ENCODE results near the gene LYZL4.

- TF ChIP-seq IRF4 (IDR thresholded peaks at IDR 0.05; ENCODE audit: low read depth, low read length) (no peak), EGR1 (IDR thresholded peaks at IDR 0.05; ENCODE audit: borderline replicate concordance in 1 of 2, low read depth in 2 of 2, low read length in 2 of 2) (no peak), RCOR1 (conservative IDR thresholded peaks at IDR 0.05; ENCODE audit: low read depth, low read length) (no peak), ZNF274 (IDR thresholded peaks at IDR 0.05; ENCODE audit: insufficient read depth, insufficient read length) (no peak), NRF1 (conservative IDR thresholded peaks at IDR 0.05; ENCODE audit: low read depth, low read length) (no peak)
- TF ChIP-seq, protein P1, sequence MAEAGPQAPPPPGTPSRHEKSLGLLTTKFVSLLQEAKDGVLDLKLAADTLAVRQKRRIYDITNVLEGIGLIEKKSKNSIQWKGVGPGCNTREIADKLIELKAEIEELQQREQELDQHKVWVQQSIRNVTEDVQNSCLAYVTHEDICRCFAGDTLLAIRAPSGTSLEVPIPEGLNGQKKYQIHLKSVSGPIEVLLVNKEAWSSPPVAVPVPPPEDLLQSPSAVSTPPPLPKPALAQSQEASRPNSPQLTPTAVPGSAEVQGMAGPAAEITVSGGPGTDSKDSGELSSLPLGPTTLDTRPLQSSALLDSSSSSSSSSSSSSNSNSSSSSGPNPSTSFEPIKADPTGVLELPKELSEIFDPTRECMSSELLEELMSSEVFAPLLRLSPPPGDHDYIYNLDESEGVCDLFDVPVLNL (IDR thresholded peaks at IDR 0.05; ENCODE audit: low read depth, low read length), result no peak
- TF ChIP-seq, protein P2, sequence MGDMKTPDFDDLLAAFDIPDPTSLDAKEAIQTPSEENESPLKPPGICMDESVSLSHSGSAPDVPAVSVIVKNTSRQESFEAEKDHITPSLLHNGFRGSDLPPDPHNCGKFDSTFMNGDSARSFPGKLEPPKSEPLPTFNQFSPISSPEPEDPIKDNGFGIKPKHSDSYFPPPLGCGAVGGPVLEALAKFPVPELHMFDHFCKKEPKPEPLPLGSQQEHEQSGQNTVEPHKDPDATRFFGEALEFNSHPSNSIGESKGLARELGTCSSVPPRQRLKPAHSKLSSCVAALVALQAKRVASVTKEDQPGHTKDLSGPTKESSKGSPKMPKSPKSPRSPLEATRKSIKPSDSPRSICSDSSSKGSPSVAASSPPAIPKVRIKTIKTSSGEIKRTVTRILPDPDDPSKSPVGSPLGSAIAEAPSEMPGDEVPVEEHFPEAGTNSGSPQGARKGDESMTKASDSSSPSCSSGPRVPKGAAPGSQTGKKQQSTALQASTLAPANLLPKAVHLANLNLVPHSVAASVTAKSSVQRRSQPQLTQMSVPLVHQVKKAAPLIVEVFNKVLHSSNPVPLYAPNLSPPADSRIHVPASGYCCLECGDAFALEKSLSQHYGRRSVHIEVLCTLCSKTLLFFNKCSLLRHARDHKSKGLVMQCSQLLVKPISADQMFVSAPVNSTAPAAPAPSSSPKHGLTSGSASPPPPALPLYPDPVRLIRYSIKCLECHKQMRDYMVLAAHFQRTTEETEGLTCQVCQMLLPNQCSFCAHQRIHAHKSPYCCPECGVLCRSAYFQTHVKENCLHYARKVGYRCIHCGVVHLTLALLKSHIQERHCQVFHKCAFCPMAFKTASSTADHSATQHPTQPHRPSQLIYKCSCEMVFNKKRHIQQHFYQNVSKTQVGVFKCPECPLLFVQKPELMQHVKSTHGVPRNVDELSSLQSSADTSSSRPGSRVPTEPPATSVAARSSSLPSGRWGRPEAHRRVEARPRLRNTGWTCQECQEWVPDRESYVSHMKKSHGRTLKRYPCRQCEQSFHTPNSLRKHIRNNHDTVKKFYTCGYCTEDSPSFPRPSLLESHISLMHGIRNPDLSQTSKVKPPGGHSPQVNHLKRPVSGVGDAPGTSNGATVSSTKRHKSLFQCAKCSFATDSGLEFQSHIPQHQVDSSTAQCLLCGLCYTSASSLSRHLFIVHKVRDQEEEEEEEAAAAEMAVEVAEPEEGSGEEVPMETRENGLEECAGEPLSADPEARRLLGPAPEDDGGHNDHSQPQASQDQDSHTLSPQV (IDR thresholded peaks at IDR 0.05), result no peak
- TF ChIP-seq, protein P3, sequence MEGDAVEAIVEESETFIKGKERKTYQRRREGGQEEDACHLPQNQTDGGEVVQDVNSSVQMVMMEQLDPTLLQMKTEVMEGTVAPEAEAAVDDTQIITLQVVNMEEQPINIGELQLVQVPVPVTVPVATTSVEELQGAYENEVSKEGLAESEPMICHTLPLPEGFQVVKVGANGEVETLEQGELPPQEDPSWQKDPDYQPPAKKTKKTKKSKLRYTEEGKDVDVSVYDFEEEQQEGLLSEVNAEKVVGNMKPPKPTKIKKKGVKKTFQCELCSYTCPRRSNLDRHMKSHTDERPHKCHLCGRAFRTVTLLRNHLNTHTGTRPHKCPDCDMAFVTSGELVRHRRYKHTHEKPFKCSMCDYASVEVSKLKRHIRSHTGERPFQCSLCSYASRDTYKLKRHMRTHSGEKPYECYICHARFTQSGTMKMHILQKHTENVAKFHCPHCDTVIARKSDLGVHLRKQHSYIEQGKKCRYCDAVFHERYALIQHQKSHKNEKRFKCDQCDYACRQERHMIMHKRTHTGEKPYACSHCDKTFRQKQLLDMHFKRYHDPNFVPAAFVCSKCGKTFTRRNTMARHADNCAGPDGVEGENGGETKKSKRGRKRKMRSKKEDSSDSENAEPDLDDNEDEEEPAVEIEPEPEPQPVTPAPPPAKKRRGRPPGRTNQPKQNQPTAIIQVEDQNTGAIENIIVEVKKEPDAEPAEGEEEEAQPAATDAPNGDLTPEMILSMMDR (IDR thresholded peaks at IDR 0.05 in 2 of 3, conservative IDR thresholded peaks at IDR 0.05 in 1 of 3; ENCODE audit: control insufficient read depth in 2 of 3, extremely low read depth in 1 of 3, insufficient read depth in 1 of 3, low read depth in 3 of 3, low read length in 3 of 3), result no peak
Observed at GRCh38 chr3:42421818-42422796, 11.7 kb upstream of the LYZL4 start.

All from GM12878 (cell line).